Body of pancreas (tissue), 4 donors: ENCODE results near the gene ATXN10. TPM values are rescaled to one million over a fixed set of nuclear protein-coding genes. Genes with fewer than 3 reads are reported as not detected.

Experiments used
- ATAC-seq: fragments of 150-250 bp; one replicate; pipeline ENCODE4 v1.9.1; 2016
- DNase-seq, 4 donors: peaks; one replicate each; pipeline ENCODE4 v3.0.0-alpha.2; 2019
- H3K27ac ChIP-seq, 4 donors: fragments of 200-600 bp; sonication (generic); 1 replicate in 3 of 4; 2 replicates in 1 of 4; pipeline versions ENCODE4 v1.5.1 to v1.6.1; 2016 to 2019; ENCODE audit warnings: mild to moderate bottlenecking in 1 of 4, mixed read lengths in 1 of 4, moderate library complexity in 1 of 4
- H3K27me3 ChIP-seq, 2 donors: fragments of 200-600 bp; sonication (generic); one replicate each; pipeline ENCODE4 v1.6.0; 2016; ENCODE audit warnings: mild to moderate bottlenecking in 1 of 2
- H3K36me3 ChIP-seq, 2 donors: fragments of 200-600 bp; sonication (generic); replicated peaks in 1 of 2; 2 replicates each; pipeline ENCODE4 v1.5.1; 2016; ENCODE audit warnings: low read depth in 2 of 2; ENCODE audit not compliant: insufficient read depth in 1 of 2
- H3K4me1 ChIP-seq: fragments of 200-600 bp; sonication (generic); one replicate; pipeline ENCODE4 v1.6.0; 2016
- H3K4me3 ChIP-seq, 2 donors: fragments of 200-600 bp; sonication (generic); 1 replicate in 1 of 2; 2 replicates in 1 of 2; pipeline ENCODE4 v1.5.1; 2016 to 2019
- H3K9me3 ChIP-seq, 3 donors: fragments of 200-600 bp; sonication (generic); 1 replicate in 2 of 3; 2 replicates in 1 of 3; pipeline ENCODE4 v1.5.1; 2016
- POLR2A ChIP-seq, 3 donors: fragments of 450-650 bp; IDR thresholded peaks; one replicate each; pipeline ENCODE4 v1.6.1; 2016; ENCODE audit warnings: antibody characterized with exemption in 3 of 3, mild to moderate bottlenecking in 2 of 3
- WGBS, 2 donors: methylation state at CpG; one replicate each; pipeline ENCODE4 v1.1.5; 2017; 5-methylcytosine and 5-hydroxymethylcytosine counted together
- intact Hi-C: fragments of 100-400 bp; cut with DNase I; formaldehyde crosslinking; loops from one replicate; pipeline ENCODE4 v1.15.1; 2023
- total RNA-seq, 2 donors: library from RNA; depleted of rRNA; stranded (reverse); fragments of >200 nt; gene quantifications; one replicate each; pipeline ENCODE4 v1.1.0, GENCODE V29; 2016
- TF ChIP-seq, protein P1 (sequence below), 7 experiments: fragments of 450-650 bp in 4 of 7; fragments of 200-600 bp in 3 of 7; sonication (generic) in 3 of 7; IDR thresholded peaks; one replicate each; pipeline ENCODE4 v1.5.1; 2016 to 2019; ENCODE audit warnings: antibody characterized with exemption in 7 of 7

Gene ATXN10
- total RNA-seq, 2 donors from 2014 or later, result 61.6 to 69.8 TPM

DNA sequence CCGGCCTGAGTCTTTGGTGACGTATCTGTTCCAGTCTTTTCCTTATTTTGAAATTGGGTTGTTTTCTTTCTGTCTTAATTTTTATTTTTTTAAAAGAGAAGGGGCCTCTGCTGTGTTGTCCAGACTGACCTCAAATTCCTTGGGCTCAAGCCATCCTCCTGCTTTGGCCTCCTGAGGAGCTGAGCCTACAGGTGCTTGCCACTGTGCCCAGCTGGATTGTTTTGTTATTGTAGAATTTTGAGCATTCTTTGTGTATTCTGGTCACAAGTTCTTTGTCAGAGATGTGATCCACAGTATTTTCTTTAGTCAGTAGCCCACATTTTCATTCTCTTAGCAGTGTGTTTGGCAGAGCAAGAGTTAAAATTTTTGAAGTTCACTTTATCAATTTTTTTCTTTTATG, 100.1 kb downstream of the ATXN10 start:
- TF ChIP-seq, protein P1, sequence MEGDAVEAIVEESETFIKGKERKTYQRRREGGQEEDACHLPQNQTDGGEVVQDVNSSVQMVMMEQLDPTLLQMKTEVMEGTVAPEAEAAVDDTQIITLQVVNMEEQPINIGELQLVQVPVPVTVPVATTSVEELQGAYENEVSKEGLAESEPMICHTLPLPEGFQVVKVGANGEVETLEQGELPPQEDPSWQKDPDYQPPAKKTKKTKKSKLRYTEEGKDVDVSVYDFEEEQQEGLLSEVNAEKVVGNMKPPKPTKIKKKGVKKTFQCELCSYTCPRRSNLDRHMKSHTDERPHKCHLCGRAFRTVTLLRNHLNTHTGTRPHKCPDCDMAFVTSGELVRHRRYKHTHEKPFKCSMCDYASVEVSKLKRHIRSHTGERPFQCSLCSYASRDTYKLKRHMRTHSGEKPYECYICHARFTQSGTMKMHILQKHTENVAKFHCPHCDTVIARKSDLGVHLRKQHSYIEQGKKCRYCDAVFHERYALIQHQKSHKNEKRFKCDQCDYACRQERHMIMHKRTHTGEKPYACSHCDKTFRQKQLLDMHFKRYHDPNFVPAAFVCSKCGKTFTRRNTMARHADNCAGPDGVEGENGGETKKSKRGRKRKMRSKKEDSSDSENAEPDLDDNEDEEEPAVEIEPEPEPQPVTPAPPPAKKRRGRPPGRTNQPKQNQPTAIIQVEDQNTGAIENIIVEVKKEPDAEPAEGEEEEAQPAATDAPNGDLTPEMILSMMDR (IDR thresholded peaks at IDR 0.05), result no peak
- no peak for TF ChIP-seq POLR2A (IDR thresholded peaks at IDR 0.05)
- intact Hi-C loops, result no loop called here
- Histone ChIP-seq H3K4me1 (no peaks in the 10 kb centered on the region), H3K4me3 (no peak overlapping the region), H3K27ac (no peak overlapping the region), H3K9me3 (no peaks in the 10 kb centered on the region), H3K36me3 (no peaks in the 10 kb centered on the region), H3K27me3 (no peaks in the 10 kb centered on the region)
- ATAC-seq (no peak), DNase-seq (no peak)
- 100% methylated on average over 2 of the region's 2 CpGs for WGBS, 2 donors

DNA sequence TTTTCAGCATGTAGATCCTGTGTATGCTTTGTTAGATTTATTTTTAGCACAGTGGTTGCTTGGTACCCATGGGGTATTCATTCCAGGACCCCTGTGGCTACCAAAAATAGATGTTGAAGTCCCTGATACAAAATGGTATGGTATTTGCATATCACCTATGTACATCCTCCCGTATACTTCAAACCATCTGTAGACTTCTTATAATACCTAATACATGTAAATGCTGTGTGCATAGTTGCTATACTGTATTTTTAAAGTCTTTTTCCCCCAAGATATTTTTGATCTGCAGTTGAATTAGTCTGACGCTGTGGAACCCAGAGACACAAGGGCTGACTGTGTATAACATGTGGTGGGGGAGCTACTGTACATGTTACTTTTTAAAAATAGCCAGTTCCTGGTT, 101.1 kb downstream of the ATXN10 start:
- Histone ChIP-seq H3K4me3 (no peak overlapping the region), H3K9me3 (no peaks in the 10 kb centered on the region), H3K27ac (no peak overlapping the region), H3K36me3 (no peaks in the 10 kb centered on the region), H3K27me3 (no peaks in the 10 kb centered on the region), H3K4me1 (no peaks in the 10 kb centered on the region)
- DNase-seq, result no peak
- 90 to 98% methylated on average over 2 of the region's 2 CpGs for WGBS, 2 donors
- no peak for TF ChIP-seq POLR2A (IDR thresholded peaks at IDR 0.05)
- TF ChIP-seq, protein P1 (IDR thresholded peaks at IDR 0.05), result no peak
- intact Hi-C loops, result no loop called here
- ATAC-seq, result no peak

DNA sequence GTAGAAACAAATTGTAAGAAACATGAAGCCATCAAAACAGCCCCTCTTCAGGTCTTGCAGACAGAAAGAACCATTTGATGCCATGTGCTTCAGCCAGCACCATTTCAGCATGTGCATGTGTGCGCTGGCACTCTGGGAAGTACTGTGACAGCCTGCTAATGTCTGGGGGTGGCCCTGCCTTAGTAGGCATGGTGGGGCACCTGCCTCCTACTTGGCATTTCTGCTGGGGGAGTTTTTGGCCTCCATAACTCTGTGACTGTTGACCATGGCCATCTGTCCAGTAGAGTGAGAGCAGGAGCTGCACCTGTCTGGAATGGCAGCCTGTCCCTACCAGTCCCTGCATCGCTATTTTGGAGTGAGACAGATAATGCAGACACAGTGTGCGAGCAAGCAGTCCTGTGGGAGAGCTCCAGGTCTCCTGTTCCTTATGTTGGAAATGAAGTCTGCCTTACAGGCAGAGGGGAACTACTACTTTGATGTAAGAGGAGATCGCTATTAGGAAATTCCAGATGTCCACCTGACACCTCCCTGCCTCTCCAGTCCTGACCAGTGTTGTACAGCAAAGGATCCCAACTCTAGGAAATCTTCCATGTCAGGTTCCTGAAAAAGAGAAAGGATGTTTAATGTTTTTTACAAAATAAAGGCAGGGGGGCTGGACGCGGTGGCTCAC, 102.5 kb downstream of the ATXN10 start:
- WGBS, 2 donors, result 89 to 98% methylated on average over 6 of the region's 6 CpGs
- intact Hi-C loops, result no loop called here
- ATAC-seq (no peak), DNase-seq (no peak)
- no peak for TF ChIP-seq POLR2A (IDR thresholded peaks at IDR 0.05)
- TF ChIP-seq, protein P1 (IDR thresholded peaks at IDR 0.05), result no peak
- Histone ChIP-seq H3K9me3 (no peaks in the 10 kb centered on the region), H3K27me3 (no peaks in the 10 kb centered on the region), H3K4me3 (no peak overlapping the region), H3K4me1 (no peaks in the 10 kb centered on the region), H3K36me3 (no peaks in the 10 kb centered on the region), H3K27ac (no peak overlapping the region)

DNA sequence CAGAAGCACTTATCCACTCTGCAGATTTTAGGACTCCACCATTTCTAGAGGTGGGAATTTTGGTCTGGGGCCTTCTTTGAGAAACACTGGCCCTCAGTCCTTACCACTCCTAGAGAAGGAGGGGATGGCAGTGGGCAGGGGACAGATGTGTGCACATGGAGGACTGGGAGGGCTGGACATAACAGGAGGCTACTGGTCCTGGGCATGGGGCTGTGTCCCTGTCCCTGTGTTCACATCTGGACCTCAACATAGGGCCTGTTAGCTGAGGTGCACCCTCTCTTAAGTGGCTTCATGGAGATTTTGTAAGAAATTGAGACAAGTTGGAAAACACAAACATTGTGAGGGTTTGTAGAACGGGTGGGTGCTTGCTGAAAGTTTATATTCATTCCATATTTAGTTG, 103.4 kb downstream of the ATXN10 start:
- WGBS, 2 donors, result 77 to 91% methylated on average over 1 of the region's 1 CpG
- intact Hi-C loops, result no loop called here
- Histone ChIP-seq H3K27me3 (no peaks in the 10 kb centered on the region), H3K4me3 (no peak overlapping the region), H3K9me3 (no peaks in the 10 kb centered on the region), H3K27ac (no peak overlapping the region), H3K4me1 (no peaks in the 10 kb centered on the region), H3K36me3 (no peaks in the 10 kb centered on the region)
- DNase-seq (no peak), ATAC-seq (no peak)
- TF ChIP-seq, protein P1 (IDR thresholded peaks at IDR 0.05), result no peak
- TF ChIP-seq POLR2A (IDR thresholded peaks at IDR 0.05), result no peak
